Right lobe of liver (tissue), 4 donors: ENCODE data around the gene NEK4.

Experiments used
- CTCF ChIP-seq, 4 donors: fragments of 200-600 bp in 3 of 4; fragments of 450-650 bp in 1 of 4; IDR thresholded peaks; one replicate each; pipeline versions ENCODE4 v1.5.1 to v1.8.0; 2016 to 2022; ENCODE audit warnings: antibody characterized with exemption in 4 of 4, mild to moderate bottlenecking in 2 of 4
- POLR2A ChIP-seq: fragments of 450-650 bp; IDR thresholded peaks from one replicate; pipeline ENCODE4 v1.6.1; 2017; ENCODE audit warnings: antibody characterized with exemption, mild to moderate bottlenecking
- donor health status: DM: no; HTN: no; CAD: no.
- donor health status: DM: no; HTN: no; CAD: no.
- donor health status: DM: no; HTN: yes; CAD: no.

GRCh38 chr3:52817221-52817620, 46.5 kb upstream of the NEK4 start:
- TF ChIP-seq POLR2A (no peak), CTCF (IDR thresholded peaks at IDR 0.05) (no peak)
